ENCODE results near the gene TRAF3. TPM values are rescaled to one million over a fixed set of nuclear protein-coding genes. Genes with fewer than 3 reads are reported as not detected.

TRAF3 gene
- total RNA-seq, 1 donor from 2014 or later: 25.8 TPM

DNA sequence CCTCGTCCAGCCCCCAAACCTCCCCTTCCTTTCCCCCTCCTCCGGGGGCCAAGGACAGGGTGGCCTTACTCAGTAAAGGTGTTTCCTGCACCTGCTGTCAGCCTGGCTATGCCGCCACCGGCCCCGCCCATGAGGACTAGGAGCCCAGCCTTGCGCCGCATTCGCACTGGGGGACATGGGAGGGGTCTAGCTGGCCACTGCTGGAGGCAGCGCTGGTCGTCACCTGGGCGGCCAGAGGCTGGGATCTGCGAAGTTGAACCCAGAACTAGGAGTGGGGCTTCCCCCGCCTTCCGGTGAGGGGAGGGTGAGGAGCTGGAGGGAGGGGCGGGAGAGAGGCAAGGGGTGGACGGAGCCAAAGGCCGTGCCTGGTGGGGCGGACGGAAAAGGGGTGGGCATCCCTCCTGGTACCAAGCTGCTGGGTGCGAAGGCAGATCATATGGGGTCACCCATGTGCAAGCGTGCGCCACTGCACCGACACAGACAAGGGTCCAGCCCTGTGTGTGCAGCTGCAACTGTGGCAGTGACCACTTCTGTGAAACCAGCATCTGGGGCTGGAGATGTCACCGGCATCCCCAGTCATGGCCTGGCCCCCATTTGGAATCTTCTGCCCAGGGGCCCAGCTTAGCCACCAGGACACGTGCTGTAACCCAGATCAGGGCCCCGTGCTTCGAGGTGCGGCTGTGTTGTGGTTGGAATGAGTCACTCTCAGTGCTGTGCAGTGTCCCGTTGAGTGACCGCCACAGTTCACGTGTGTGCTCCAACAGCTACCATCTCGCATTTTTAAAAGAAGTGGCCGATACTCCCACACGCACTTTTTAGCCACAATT, 153.7 kb downstream of the TRAF3 start:
- TF ChIP-seq, protein P1, sequence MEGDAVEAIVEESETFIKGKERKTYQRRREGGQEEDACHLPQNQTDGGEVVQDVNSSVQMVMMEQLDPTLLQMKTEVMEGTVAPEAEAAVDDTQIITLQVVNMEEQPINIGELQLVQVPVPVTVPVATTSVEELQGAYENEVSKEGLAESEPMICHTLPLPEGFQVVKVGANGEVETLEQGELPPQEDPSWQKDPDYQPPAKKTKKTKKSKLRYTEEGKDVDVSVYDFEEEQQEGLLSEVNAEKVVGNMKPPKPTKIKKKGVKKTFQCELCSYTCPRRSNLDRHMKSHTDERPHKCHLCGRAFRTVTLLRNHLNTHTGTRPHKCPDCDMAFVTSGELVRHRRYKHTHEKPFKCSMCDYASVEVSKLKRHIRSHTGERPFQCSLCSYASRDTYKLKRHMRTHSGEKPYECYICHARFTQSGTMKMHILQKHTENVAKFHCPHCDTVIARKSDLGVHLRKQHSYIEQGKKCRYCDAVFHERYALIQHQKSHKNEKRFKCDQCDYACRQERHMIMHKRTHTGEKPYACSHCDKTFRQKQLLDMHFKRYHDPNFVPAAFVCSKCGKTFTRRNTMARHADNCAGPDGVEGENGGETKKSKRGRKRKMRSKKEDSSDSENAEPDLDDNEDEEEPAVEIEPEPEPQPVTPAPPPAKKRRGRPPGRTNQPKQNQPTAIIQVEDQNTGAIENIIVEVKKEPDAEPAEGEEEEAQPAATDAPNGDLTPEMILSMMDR (conservative IDR thresholded peaks at IDR 0.05): no peak
- Mint-ChIP-seq H3K9me3 (no peaks in the 10 kb centered on the region), H3K4me3 (no peak overlapping the region), H3K27ac (ENCODE audit: unreplicated experiment) (no peak overlapping the region), H3K36me3 (ENCODE audit: low read depth) (peaks cover 6% of the 10 kb centered on the region), H3K27me3 (ENCODE audit: low read depth) (peaks cover 54% of the 10 kb centered on the region), H3K4me1 (peaks cover 4% of the 10 kb centered on the region)
- DNase-seq (ENCODE audit: low read depth, low spot score): no peak

DNA sequence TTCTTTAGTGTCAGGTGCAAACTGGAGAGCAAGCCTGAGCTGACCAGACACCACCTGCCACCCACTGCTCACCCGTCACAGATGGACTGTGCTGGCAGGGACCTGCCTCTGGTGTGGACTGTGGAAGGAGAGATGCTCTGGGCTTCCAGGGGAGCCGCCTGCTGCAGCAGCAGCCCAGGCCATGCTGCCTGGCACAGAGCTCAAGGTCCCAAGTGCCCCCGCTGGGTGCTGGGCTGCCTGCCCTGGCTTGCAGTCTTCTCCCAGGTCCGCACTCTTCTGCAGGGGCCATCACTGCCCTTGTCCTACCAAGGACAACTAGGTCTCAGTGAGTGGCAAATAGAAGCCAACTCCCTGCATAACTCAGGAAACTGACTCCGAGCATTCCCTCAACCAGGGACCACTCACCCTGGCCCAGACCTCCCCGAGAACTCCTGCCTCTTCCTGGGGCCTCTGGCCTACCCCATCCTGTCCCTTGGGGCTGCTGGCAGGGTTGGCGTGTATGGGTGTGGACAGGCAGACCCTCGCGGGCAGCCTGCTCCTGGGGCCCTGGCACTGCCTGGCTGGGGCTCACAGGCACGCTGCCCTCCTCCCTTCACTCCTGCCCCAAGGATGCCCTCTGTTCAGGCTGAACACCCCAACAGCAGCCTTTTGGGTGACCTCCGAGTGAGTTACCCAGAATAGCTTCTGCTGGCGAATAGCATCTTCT, 154.5 kb downstream of the TRAF3 start:
- H3K36me3 Mint-ChIP-seq (ENCODE audit: low read depth): peaks cover 6% of the 10 kb centered on the region
- H3K9me3 Mint-ChIP-seq: no peaks in the 10 kb centered on the region
- no peak overlapping the region for H3K4me3 Mint-ChIP-seq
- no peak for DNase-seq (ENCODE audit: low read depth, low spot score)
- TF ChIP-seq, protein P1 (conservative IDR thresholded peaks at IDR 0.05): no peak
- H3K4me1 Mint-ChIP-seq: no peaks in the 10 kb centered on the region
- peaks cover 46% of the 10 kb centered on the region for H3K27me3 Mint-ChIP-seq (ENCODE audit: low read depth)
- no peak overlapping the region for H3K27ac Mint-ChIP-seq (ENCODE audit: unreplicated experiment)

DNA sequence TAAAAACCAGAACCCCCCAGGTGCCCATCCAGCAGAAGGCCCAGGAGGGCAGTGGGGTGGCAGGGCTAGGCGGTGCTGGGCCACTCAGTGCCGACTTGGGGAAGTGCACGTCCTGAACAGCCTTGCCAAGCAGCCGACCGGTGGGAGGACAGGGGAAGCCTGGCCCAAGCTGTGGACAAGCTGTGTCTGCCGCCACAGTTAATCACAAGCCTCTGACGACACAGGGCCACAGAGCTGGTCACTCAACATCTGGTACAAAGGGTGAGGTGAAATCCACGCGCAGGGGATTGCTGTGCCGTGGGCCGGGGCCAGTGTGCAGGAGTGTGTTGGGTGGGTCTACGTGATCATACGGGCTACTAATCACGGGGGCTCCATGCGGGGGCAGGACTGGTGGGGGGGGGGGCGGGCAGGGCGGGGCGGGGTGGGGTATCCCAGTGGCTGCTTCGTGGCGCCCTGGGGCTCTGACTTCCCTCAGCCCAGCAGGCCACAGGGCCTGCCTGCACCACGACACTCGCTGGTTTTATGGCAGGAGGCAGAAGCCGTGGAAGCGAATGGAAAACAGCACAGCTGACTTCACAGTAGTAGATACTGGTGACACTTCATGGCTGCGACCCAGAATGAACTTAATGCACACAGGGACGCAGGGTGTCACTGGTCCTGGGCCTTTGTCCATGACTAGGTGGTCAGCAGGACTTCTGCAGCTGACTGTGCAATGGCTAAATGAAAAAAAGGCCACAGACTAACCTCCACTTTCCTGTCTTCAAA, 155.4 kb downstream of the TRAF3 start:
- peaks cover 8% of the 10 kb centered on the region for H3K36me3 Mint-ChIP-seq (ENCODE audit: low read depth)
- H3K4me3 Mint-ChIP-seq: no peak overlapping the region
- TF ChIP-seq, protein P1 (conservative IDR thresholded peaks at IDR 0.05): no peak
- H3K9me3 Mint-ChIP-seq: no peaks in the 10 kb centered on the region
- H3K27ac Mint-ChIP-seq (ENCODE audit: unreplicated experiment): no peak overlapping the region
- peaks cover 37% of the 10 kb centered on the region for H3K27me3 Mint-ChIP-seq (ENCODE audit: low read depth)
- peaks cover 7% of the 10 kb centered on the region for H3K4me1 Mint-ChIP-seq
- DNase-seq (ENCODE audit: low read depth, low spot score): no peak

DNA sequence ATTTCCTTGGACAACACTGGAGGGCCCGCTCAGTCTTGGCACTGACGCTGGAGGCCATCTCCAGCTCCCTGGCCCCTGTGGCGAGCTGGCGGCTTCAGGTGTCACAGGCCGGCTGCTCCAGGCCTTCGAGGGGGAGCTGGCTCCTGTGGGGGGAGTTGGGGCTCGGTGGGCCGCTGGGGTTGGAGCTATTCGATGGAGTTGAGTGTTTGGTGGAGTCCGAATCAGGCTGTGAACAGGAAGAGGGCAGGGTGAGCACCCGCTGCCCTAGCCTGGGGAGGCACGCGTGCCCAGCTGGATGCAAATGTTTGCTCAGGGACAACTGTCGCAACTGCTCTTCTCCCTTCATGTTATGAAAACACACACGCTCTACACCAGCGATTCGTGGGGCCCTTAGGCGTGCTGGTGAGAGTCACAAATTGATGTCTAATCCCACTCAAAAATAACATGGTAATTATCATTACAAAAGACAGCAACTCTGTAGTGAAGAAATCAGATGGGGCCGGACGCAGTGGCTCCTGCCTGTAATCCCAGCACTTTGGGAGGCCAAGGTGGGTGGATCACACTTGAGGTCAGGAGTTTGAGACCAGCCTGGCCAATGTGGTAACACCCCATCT, 156.5 kb downstream of the TRAF3 start:
- H3K36me3 Mint-ChIP-seq (ENCODE audit: low read depth): peaks cover 8% of the 10 kb centered on the region
- peaks cover 7% of the 10 kb centered on the region for H3K4me1 Mint-ChIP-seq
- no peaks in the 10 kb centered on the region for H3K9me3 Mint-ChIP-seq
- H3K27ac Mint-ChIP-seq (ENCODE audit: unreplicated experiment): no peak overlapping the region
- TF ChIP-seq, protein P1 (conservative IDR thresholded peaks at IDR 0.05): no peak
- H3K27me3 Mint-ChIP-seq (ENCODE audit: low read depth): peaks cover 26% of the 10 kb centered on the region
- H3K4me3 Mint-ChIP-seq: no peak overlapping the region
- no peak for DNase-seq (ENCODE audit: low read depth, low spot score)

DNA sequence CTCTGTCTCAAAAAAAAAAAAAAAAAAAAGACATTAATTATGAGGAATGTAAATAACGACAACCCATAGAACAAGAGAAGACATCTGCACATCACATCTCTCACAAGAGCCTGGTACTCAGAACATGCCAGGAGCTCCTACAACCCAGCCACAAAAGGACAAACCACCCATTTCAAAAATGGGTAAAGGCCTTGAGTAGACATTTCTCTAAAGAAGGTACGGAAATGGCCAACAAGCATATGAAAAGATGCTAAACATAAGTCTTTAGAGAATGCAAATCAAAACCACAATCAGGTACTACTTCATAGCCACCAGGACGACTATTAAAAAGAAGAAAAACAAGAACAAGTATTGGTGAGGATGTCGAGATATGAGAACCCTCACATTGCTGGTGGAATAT, 158.5 kb downstream of the TRAF3 start:
- no peak overlapping the region for H3K27ac Mint-ChIP-seq (ENCODE audit: unreplicated experiment)
- no peaks in the 10 kb centered on the region for H3K9me3 Mint-ChIP-seq
- no peak for DNase-seq (ENCODE audit: low read depth, low spot score)
- H3K27me3 Mint-ChIP-seq (ENCODE audit: low read depth): peaks cover 18% of the 10 kb centered on the region
- peaks cover 11% of the 10 kb centered on the region for H3K36me3 Mint-ChIP-seq (ENCODE audit: low read depth)
- peaks cover 7% of the 10 kb centered on the region for H3K4me1 Mint-ChIP-seq
- TF ChIP-seq, protein P1 (conservative IDR thresholded peaks at IDR 0.05): no peak
- H3K4me3 Mint-ChIP-seq: no peak overlapping the region
